GM20431 (cell line): ENCODE results near the gene KCNA5.

Experiments
- in situ Hi-C: fragments of 300-500 bp; cut with MseI, MboI; formaldehyde crosslinking; loops from one replicate; pipeline ENCODE4 v1.15.0; 2020; ENCODE audit warnings: low sequenced_read_pairs; ENCODE audit not compliant: unreplicated experiment

KCNA5 gene

DNA sequence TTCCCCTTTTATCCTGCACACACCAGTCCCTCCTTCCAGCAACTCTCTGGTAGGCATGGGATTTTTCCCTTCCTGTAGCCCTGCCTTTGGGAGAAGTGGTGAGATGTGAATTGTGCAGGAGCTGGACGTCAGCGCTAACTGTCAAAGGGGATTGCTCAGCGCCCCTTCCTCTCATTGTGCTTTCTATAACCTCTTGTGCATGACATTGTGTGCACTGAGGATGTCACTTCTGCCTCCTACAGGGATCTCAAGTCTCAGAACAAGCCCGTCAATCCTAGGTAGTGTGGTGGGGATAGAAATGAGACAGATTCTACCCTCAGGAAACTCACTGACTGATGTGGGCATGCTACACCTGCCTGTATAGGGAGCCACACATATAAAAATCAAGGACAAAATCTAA lies 8.7 kb downstream of the KCNA5 start:
- in situ Hi-C loops = no loop called here

DNA sequence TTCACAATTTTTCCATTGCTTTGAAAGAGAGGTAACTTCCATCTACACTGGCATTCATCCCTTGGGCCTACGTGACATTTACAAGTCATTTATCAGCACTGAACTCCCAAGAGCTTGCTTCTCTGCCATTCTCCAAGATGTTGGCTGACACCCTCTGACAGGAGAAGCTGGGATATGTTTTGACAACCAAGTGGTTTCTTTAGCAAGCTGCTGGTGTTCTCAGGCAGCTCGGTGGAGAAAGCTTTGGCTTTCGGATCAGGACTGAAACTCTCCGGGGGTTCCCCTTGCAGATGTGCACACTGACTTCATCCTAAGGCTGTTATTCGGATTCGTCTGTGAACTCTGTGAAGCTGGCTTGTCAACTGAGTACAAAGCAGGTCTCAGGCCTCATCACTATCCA lies 15.7 kb downstream of the KCNA5 start:
- in situ Hi-C loops = no loop called here

DNA sequence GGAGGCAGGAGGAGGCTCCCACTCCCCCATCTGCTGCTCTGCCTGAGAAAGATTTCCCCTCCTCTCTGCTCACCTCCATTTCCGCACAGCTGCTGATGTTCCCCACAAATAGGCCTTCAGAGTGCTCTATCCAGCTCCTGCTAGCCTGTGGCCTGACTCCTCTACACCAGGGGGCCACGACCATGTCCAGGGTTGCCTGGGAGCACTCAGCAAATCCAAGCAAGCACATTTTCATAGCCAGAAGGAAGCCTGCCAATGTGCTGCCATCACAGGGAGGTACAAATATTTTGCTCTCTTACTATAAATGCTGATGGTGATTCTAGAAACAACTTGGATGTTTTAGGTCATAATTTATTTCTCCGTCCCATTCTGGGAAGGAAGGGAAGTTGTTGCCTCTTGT lies 17.3 kb downstream of the KCNA5 start:
- in situ Hi-C loops = no loop called here

DNA sequence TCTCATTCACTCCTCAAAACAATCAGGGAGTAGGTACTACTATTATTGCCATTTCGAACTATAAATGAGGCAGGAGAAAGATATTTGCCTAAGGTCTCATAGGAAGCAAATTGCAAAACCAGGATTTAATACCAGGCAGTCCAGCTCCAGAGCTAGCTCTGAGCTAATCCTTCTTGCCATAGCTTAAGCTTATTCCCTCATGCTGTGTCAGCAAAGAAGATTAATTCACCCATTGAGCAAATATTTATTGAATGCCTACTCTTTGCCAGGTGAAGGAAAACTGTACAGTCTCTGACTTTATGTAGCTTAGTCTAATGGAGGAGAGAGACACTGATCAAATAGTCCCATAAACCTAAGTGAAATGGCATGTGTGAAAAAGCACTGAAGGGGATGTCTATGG lies 19.5 kb downstream of the KCNA5 start:
- in situ Hi-C loops = no loop called here

DNA sequence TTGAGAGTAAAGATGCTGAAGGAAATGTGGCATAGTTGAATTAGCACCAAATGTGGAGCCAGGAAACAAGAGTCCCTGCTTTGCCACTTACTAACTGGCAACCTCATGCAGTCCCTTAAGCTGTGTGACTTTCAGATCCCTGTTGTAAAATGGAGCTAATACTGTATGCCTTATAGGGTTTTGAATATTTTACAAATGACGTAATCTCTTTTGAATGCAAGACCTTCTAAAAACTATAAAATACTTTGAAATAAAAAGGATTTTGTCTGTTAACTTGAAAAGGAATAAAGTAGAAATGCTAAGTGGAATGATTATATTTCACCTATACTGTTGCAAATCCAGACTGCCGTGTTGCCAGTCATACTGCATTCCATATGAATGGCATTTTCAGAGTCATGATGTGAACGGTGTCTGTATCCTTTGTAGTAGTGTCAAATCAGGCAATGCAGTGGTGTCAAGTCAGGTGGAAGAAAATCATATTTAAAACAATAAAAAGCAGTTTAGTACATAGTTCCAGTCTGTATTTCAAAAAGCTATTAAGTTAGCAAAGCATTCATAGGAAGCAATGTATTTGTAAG lies 21.3 kb downstream of the KCNA5 start:
- in situ Hi-C loops = no loop called here

DNA sequence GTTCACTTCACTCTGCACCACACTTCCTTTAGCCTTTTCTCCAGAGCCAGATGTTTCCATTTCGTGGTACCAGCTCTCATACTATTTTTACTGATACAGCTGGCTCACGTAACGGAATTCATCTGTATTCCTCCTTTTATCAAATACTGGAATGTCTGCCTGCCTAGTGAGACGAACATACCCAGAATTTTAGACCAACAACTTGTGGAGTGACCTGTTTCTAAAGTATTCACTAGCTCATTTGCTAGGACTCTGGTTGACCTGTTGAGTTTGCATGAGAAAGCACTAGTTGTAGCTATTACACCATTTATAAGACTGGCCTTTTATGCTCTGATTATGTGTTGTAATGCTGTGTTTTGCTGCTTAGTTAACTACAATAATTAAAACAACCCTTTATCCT lies 22.6 kb downstream of the KCNA5 start:
- in situ Hi-C loops = no loop called here

DNA sequence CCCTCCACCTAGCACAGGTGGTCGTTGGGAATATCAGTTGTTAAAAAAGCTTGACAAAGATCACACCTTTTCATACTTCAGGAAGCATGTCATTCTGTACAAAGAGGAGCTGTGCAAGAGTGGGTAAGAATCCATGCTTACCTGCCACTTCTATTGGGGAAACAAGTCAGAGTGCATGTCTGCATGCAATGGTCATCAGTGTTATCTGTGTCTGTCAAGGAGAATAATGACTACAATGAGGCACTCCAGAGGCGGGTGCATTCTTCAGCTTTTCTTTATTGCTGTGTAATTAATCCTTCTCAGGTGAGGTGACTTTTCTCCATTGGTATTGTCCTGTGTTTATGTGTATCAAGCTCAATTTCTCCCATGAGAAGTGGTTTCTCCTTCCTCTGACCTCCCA lies 24.4 kb downstream of the KCNA5 start:
- in situ Hi-C loops = no loop called here

DNA sequence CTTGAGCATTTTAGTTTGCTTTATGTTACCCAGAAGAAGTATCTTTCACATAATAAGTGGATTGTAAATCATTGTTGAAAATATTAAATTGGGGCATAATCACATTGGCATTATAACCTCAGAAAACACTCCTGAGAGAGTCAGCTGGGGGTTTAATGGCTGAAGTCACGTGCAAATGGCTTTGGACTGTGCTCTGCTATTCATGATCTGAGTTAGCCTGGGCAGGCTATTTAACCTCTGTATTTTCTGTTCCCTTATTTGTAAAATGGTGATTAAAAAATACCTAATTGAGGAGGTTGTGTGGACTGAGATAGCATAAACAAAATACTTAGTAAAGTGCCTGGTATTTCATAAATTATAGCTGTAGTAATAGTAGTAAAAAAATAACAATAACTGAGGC lies 24.9 kb downstream of the KCNA5 start:
- in situ Hi-C loops = no loop called here

DNA sequence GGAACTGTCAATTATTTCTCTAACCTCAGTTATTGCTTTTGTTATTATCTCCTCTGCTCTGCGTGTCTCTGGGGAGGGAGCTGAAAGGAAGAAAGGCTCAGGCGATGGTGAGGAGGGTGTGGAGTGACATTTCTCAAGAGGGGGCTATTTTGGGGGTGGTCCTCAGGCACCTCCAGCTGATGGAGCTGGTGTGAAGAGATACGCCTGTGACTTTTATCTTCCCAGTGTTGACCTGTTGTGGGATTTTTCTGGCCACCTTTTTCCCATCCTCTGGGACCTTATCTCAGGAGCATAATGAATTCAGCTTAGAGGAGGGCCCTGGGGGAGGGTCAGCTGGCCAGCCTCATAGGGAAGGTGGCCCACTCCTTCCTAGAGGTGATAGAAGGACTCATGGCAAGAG lies 26.4 kb downstream of the KCNA5 start:
- in situ Hi-C loops = no loop called here

DNA sequence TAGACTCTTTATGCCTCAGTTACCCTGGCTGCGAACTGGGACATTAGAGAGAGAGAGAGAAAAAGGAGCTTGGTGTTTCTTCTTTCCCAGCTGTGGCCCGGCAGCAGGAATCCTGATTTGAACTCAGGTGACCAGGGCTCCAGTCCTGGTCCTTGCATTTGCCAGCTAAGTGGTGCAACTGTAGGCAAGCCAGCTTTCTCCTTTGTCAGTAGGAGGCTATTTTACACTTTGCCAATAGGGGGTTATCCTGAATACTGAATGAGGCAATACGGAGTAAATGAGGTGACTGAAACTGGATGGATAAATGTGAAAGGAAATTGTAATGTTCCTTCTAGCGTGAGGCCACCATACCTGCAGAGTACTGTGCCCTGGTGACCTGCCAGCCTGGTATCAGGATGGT lies 27.8 kb downstream of the KCNA5 start:
- in situ Hi-C loops = no loop called here

DNA sequence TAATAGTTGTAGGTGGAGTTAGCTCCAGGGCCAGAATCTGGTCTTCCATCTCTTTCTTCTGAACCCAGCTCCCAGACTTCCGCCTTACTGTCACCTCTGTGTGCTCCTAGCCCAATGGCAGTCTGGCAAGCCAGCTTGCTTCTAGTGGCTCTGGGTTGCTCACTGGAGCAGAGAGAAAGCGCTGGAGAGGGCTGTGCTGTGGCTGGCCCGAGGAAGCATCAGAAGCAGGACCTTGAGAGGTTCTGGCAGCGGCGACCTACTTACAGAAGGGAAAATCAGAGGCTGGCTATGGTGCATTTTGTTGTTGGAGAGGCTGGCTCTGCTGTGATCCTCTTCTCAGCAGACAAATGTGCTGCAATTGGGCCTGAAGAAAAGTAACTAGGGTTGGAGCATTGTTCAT lies 28.6 kb downstream of the KCNA5 start:
- in situ Hi-C loops = no loop called here

DNA sequence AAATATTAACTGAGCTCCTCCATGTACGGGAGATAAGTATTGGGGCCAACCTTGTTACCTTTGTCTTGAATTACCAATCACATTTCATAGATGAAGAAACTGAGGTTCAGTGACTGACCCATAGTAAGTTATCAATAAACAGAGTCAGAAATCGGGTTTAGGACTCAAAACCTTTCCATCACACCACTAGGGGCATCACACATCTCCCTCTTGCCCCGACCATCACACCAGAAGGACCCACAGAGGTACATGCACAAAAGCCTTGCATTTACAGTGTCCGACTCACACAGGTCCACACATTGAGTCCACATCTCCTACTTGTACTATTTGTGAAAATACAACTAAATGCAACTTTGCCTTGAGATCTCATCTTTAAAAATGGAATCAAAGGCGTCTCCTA lies 29.4 kb downstream of the KCNA5 start:
- in situ Hi-C loops = no loop called here

DNA sequence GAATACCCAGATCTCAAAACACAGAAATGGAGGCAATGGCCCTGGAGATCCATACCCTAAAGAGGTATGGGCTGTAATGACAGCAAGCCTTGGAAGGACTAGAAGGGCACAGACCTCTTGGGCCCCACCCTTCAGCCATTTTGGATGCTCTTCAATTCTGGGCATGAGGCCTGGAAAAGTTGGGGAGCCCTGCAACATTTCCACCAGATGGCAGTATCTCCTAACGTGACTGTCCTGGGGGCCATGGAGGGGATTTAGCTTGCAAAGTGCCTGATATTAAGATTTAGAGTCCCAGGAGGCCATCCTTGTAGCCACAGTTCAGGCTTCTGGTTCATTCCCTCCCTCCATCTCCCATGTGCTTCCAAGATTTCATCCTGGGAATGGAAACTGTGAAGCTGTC lies 30.2 kb downstream of the KCNA5 start:
- in situ Hi-C loops = no loop called here

DNA sequence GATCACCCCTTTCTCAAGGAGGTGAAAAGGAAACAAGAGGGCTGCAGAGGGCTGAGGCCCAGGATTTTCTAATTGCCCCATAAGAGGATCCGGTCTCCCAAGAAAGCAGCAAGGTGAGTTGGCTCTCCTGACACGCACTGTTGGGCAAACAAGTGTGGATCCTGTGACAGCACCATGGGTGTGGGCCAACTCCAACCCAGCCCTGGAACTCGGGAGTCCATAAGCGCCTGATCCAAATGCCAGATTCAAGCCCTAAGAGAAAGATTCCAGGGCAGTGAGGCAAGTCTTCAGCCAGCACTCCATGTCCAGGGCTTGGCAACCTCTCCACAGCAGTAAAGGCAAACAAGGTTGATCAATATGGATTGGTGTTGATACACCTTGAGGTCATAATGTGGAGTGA lies 33.1 kb downstream of the KCNA5 start:
- in situ Hi-C loops = no loop called here

DNA sequence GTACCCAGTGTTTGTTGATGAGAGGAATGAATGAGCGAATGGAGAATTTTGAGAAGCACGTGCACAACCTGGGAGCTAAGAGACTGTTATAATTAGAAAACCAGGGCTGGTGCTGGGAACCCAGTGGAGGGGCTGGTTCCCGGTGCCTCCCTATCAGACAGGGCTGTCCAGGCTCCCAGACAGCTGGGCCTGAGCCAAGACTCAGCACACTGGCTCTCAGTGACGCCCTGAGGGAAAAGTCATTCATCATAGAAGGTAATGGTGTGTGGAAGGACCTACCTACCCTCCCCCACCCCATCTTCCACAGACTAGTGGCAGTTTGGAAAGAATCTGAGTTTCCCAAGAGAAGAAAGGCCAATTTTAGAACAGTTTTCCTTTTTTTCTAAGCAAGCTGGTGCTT lies 34.7 kb downstream of the KCNA5 start:
- in situ Hi-C loops = no loop called here

DNA sequence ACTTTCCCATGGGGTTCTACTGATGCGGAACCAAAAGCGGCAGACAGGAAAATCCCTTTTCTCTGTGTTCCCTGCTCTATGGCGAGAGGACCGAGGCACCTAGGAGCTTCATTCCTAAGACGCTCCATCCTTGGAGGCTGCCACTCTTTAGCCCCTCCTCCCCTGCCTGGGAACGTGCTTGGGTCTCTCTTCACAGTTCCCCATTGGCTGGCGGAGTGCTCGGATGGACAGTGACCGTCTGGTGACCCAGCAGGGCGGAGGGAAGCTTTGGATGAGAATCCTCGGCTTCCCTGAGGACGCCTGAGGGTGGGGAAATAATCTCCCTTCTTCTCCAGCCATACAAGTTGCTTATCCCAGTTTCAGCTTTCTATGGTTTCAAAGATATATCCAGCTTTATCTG lies 37.3 kb downstream of the KCNA5 start:
- in situ Hi-C loops = loop anchor here (5.0 to 10.0 kb wide), 2 partner anchors 59 to 216 kb away; no protein-coding TSS in a partner anchor

DNA sequence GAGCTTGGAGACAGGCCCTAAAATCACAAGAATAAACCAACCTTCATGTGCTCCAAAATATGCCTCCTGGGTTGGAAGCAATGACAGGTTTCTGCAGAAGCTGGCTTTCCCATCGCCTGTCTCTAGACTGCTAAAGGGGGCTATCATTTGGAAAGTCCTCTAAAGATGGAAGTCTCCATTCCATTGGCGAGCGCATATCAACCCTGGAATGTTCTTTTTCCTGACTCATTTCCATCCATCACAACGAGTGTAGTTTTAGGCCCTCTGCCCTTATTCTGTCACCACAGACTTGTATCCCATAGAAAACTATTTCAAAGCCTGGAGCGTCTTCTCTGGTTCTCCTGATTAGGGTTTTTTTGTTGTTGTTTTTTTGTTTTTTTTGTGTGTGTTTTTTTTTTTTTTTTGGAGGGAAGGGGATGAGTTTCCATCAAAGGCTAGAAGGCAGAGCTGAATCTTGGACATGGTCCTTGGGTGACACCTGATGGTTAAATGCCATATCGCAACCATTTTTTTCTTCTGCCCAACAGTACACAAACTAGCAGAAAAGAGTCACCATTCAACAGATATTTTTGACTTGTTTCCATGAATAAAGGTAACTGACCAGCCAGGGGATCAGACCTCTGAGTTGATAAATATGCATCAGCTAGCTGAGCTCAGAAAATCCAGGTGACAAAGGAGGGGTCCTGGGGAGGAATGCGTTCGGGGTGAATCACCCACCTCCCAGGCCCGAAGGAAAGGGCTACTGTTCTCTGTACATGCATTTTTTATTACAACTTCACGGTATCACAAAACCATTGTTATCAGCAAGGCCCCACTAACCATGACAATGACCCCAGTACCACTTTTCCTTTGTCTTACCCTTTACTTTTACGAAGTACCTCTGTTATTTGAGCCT lies 40.5 kb downstream of the KCNA5 start:
- in situ Hi-C loops = loop anchor here (5.0 to 10.0 kb wide), 2 partner anchors 62 to 219 kb away; no protein-coding TSS in a partner anchor

DNA sequence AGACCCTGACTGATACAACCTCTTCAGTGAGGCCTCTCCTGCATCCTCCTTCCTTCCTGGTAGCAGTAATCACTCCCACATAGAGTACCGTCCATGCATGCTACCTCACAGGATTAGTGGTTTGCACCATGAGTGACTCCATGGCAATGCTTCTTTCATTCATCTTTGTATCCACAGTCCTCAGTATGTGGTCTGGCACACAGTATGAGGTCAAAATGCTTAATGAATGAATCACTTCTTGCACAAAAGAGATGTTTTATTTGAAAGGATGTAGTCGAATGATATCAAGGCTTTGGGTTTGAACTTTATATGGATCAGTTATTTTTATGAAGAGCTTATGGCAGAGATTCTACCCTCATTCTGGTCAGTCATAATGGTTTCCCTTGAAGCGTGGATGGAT lies 42.2 kb downstream of the KCNA5 start:
- in situ Hi-C loops = loop anchor here (10.0 kb wide), 1 partner anchor 221 kb away; no protein-coding TSS in a partner anchor

DNA sequence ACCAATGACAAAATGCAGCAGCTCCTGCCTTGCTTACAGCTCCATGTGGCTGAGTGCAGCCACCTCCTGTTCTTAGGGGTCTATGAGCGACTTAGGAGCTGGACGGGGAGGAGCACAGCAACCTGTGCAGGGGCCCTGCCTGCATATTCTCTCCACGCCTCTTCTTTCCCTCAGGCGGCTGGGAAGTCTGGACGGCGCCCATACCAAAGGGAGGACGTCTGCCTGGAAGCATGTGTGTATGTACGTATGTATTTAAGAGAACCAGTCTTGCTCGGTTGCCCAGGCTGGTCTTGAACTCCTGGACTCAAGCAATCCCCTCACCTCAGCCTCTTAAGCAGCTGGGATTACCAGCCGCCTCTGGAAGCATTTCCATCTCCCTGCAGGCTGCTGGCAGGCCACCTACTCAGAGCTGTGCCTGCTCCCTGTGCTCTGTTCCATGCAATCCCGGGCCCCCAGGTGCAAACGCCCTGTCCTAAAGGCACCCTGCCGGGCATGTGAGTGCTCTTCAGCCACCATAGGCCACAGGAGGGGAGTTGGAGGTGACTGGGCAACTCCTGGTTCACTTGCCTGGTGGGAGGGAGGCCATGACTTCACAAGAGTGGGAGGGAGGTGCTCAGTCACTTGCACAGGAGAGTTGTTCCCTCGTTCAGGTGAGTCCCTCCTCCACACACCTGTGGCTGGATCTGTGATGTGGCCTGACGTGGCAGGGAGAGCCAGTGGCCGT lies 44.3 kb downstream of the KCNA5 start:
- in situ Hi-C loops = loop anchor here (10.0 kb wide), 1 partner anchor 223 kb away; no protein-coding TSS in a partner anchor

DNA sequence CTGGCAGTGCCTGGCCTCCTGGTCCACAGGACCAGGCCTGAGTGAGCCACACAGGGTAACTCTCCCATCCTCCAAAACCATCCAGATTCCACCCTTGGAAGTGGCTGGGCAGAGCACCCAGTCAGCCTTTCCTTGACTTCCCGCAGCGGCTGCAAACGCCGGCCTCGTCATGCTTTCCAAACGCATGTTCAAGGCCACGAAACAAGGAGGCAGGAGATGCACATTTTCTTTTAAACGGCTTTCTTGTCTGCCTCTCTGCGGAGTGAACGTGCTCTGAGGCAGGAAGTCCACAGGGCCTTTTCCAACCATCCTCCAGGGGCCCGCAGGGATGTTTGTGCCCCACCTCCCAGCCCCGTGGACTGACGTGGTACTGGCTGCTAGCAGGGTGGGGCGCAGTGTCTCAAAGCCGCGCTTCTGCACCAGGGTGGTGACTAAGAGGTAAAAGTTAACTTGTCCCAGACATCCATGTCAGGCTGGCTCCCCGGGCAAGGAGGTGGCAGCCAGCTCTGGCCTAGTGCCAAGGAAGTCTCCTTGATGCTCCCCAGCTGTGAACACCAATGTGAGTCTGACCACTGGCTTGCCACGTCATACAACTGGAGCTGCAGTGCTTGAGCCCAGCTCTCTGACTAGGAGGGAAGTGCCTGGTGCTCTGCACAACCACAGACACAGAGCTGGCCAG lies 45.0 kb downstream of the KCNA5 start:
- in situ Hi-C loops = loop anchor here (10.0 kb wide), 1 partner anchor 224 kb away; no protein-coding TSS in a partner anchor
